CD14-positive monocyte (primary cell): ENCODE data around the gene SRPK1. TPM values are rescaled to one million over a fixed set of nuclear protein-coding genes. Genes with fewer than 3 reads are reported as not detected.

Experiments used
- DNase-seq, 3 donors: peaks; one replicate each; pipeline ENCODE4 v3.0.0-alpha.2; 2011 to 2022
- H2AFZ ChIP-seq: 2 replicates; pipeline ENCODE4 v1.6.0; 2012; ENCODE audit warnings: mild to moderate bottlenecking, low read depth, low read length, inconsistent platforms; ENCODE audit not compliant: insufficient read depth, poor library complexity, severe bottlenecking
- H3K27ac ChIP-seq, 2 donors: 1 replicate in 1 of 2; 2 replicates in 1 of 2; pipeline ENCODE4 v1.5.1; 2012 to 2013; ENCODE audit warnings: low read length in 2 of 2, control low read depth in 1 of 2, inconsistent platforms in 1 of 2, low read depth in 1 of 2, mild to moderate bottlenecking in 1 of 2
- H3K27me3 ChIP-seq, 2 donors: one replicate each; pipeline versions ENCODE4 v1.6.0 to v1.6.1; 2011 to 2013; ENCODE audit warnings: low read length in 2 of 2; ENCODE audit not compliant: control insufficient read depth in 2 of 2, insufficient read depth in 2 of 2
- H3K36me3 ChIP-seq, 2 donors: replicated peaks in 1 of 2; 1 replicate in 1 of 2; 2 replicates in 1 of 2; pipeline versions ENCODE4 v1.5.1 to v1.6.1; 2012 to 2013; ENCODE audit warnings: low read length in 2 of 2, control low read depth in 1 of 2, inconsistent platforms in 1 of 2, mild to moderate bottlenecking in 1 of 2; ENCODE audit not compliant: insufficient read depth in 2 of 2, control insufficient read depth in 1 of 2
- H3K4me1 ChIP-seq, 2 donors: 1 replicate in 1 of 2; 2 replicates in 1 of 2; pipeline versions ENCODE4 v1.5.1 to v1.6.1; 2012 to 2013; ENCODE audit warnings: low read length in 2 of 2, control low read depth in 1 of 2, inconsistent platforms in 1 of 2, mild to moderate bottlenecking in 1 of 2, moderate library complexity in 1 of 2; ENCODE audit not compliant: insufficient read depth in 2 of 2, control insufficient read depth in 1 of 2
- H3K4me2 ChIP-seq: replicated peaks from 2 replicates; pipeline ENCODE3; 2012; ENCODE audit warnings: low read length, moderate library complexity, mild to moderate bottlenecking; ENCODE audit not compliant: poor library complexity, severe bottlenecking; ENCODE audit errors: extremely low read depth
- H3K4me3 ChIP-seq, 3 experiments: fragments of 200-600 bp in 1 of 3; sonication (generic) in 1 of 3; replicated peaks in 1 of 3; 1 replicate in 2 of 3; 2 replicates in 1 of 3; pipeline ENCODE4 v1.5.1; 2011 to 2013; ENCODE audit warnings: low read length in 3 of 3, mild to moderate bottlenecking in 3 of 3, control low read depth in 2 of 3, low read depth in 2 of 3, inconsistent platforms in 1 of 3, moderate library complexity in 1 of 3
- H3K79me2 ChIP-seq: 2 replicates; pipeline ENCODE4 v1.6.0; 2012; ENCODE audit warnings: mild to moderate bottlenecking, control low read depth, inconsistent platforms, low read length, moderate library complexity; ENCODE audit not compliant: insufficient read depth
- H3K9ac ChIP-seq: 2 replicates; pipeline ENCODE4 v1.6.0; 2017; ENCODE audit warnings: low read length, mild to moderate bottlenecking; ENCODE audit not compliant: insufficient read depth, poor library complexity, severe bottlenecking
- H3K9me3 ChIP-seq, 2 donors: replicated peaks in 1 of 2; 1 replicate in 1 of 2; 2 replicates in 1 of 2; pipeline versions ENCODE4 v1.5.1 to v1.6.1; 2012 to 2013; ENCODE audit warnings: low read length in 2 of 2, control low read depth in 1 of 2; ENCODE audit not compliant: control insufficient read depth in 1 of 2, insufficient read depth in 1 of 2
- H4K20me1 ChIP-seq: 2 replicates; pipeline ENCODE4 v1.6.0; 2012; ENCODE audit warnings: mild to moderate bottlenecking, low read length, control low read depth, moderate library complexity; ENCODE audit not compliant: insufficient read depth
- H3K27ac Mint-ChIP-seq, 7 donors: one replicate each; pipeline ENCODE4 v1.8.0; 2020; ENCODE audit warnings: mild to moderate bottlenecking in 7 of 7, mixed read lengths in 7 of 7, moderate library complexity in 6 of 7, inconsistent platforms in 2 of 7
- H3K27me3 Mint-ChIP-seq, 3 donors: one replicate each; pipeline ENCODE4 v1.8.0; 2021 to 2022; ENCODE audit warnings: low read depth in 3 of 3, mild to moderate bottlenecking in 3 of 3, mixed read lengths in 3 of 3, moderate library complexity in 3 of 3, inconsistent platforms in 1 of 3
- H3K36me3 Mint-ChIP-seq, 2 donors: one replicate each; pipeline ENCODE4 v1.8.0; 2020; ENCODE audit warnings: mixed read lengths in 2 of 2, inconsistent platforms in 1 of 2, mild to moderate bottlenecking in 1 of 2
- H3K4me1 Mint-ChIP-seq: one replicate; pipeline ENCODE4 v1.8.0; 2020; ENCODE audit warnings: mild to moderate bottlenecking, mixed read lengths
- H3K4me3 Mint-ChIP-seq, 2 donors: one replicate each; pipeline ENCODE4 v1.8.0; 2020; ENCODE audit warnings: mild to moderate bottlenecking in 2 of 2, mixed read lengths in 2 of 2, moderate library complexity in 1 of 2
- H3K9me3 Mint-ChIP-seq, 7 donors: one replicate each; pipeline ENCODE4 v1.8.0; 2020 to 2022; ENCODE audit warnings: mixed read lengths in 7 of 7, mild to moderate bottlenecking in 6 of 7, moderate library complexity in 6 of 7, inconsistent platforms in 2 of 7
- WGBS: methylation state at CpG from one replicate; pipeline ENCODE4 v1.1.5; 2013; ENCODE audit warnings: missing lambda C conversion rate; ENCODE audit not compliant: insufficient coverage; 5-methylcytosine and 5-hydroxymethylcytosine counted together
- intact Hi-C, 2 donors: fragments of 100-400 bp; cut with micrococcal nuclease; formaldehyde crosslinking; loops; one replicate each; pipeline versions ENCODE4 v1.15.0 to v1.15.1; 2023
- polyA plus RNA-seq, 3 donors: library from polyadenylated mRNA; depleted of rRNA in 1 of 3; unstranded in 2 of 3; stranded (reverse) in 1 of 3; fragments of 300-500 nt in 2 of 3; fragments of >200 nt in 1 of 3; fragmentation: Illumina TruSeq in 2 of 3; gene quantifications; 1 replicate in 2 of 3; 2 replicates in 1 of 3; pipeline ENCODE4 v1.2.3, GENCODE V29; 2012 to 2021
- TF ChIP-seq, protein P1 (sequence below): fragments of 200-600 bp; IDR thresholded peaks from one replicate; pipeline ENCODE4 v1.8.0; 2022; ENCODE audit warnings: antibody characterized with exemption, mild to moderate bottlenecking

Gene SRPK1
- polyA plus RNA-seq, 3 donors = 7.2 to 24.8 (median 20.5) TPM

DNA sequence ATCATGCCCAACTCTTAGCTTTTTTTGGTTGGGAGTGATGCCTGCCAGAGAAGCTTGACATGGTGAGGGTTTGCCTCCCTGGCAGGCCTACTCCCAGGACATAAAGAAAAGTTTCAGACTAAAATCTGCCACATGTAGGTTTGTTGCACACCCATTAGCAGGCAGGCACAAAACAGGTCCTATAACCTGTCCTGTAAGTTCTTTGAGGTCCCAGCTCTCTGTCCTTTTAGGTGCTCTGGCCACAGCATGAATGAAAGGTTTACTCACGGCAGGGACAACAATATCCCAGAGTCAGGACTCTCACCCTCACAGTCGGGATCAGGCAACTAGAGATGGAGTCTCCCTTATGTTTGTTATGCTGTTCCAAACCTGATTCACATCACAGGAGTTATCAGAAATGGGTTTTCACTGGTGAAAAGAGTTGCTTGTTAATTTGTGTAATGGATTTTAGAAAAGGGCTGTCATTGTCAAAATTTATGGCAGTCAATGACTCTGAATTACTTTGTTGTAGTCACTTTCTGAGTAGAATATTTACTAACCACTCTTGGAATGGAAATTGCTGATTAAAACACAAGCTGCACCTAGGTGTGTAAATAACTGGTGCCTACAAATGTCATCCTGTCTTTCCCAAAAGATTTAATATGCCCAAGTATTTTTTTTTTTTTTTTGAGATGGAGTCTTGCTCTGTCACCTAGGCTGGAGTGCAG is 5.8 kb upstream of the SRPK1 start:
- H3K79me2 ChIP-seq = no peaks in the 10 kb centered on the region
- H3K27me3 ChIP-seq = no peaks in the 10 kb centered on the region
- H3K9ac ChIP-seq = no peak overlapping the region
- no peak overlapping the region for H3K27ac ChIP-seq
- Mint-ChIP-seq H3K27me3 (peaks cover 0 to 3% (median 3%) of the 10 kb centered on the region in 3 donors), H3K4me1 (no peaks in the 10 kb centered on the region), H3K4me3 (no peak overlapping the region), H3K9me3 (peaks cover 0 to 3% (median 0%) of the 10 kb centered on the region in 7 donors), H3K27ac (no peak overlapping the region), H3K36me3 (peaks cover 0 to 2% of the 10 kb centered on the region in 2 donors)
- TF ChIP-seq, protein P1, sequence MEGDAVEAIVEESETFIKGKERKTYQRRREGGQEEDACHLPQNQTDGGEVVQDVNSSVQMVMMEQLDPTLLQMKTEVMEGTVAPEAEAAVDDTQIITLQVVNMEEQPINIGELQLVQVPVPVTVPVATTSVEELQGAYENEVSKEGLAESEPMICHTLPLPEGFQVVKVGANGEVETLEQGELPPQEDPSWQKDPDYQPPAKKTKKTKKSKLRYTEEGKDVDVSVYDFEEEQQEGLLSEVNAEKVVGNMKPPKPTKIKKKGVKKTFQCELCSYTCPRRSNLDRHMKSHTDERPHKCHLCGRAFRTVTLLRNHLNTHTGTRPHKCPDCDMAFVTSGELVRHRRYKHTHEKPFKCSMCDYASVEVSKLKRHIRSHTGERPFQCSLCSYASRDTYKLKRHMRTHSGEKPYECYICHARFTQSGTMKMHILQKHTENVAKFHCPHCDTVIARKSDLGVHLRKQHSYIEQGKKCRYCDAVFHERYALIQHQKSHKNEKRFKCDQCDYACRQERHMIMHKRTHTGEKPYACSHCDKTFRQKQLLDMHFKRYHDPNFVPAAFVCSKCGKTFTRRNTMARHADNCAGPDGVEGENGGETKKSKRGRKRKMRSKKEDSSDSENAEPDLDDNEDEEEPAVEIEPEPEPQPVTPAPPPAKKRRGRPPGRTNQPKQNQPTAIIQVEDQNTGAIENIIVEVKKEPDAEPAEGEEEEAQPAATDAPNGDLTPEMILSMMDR = no peak
- H3K36me3 ChIP-seq = no peaks in the 10 kb centered on the region
- no peaks in the 10 kb centered on the region for H3K9me3 ChIP-seq
- WGBS = no CpG with 5 or more reads among the region's 2 CpGs
- H3K4me3 ChIP-seq = no peak overlapping the region
- H4K20me1 ChIP-seq = no peaks in the 10 kb centered on the region
- H2AFZ ChIP-seq = no peak overlapping the region
- DNase-seq = no peak
- H3K4me2 ChIP-seq = no peak overlapping the region
- intact Hi-C loops = loop anchor here in 1 of 2 donors (10.0 kb wide), 1 partner anchor 88 kb away; no protein-coding TSS in a partner anchor
- peaks cover 0 to 2% of the 10 kb centered on the region in 2 donors for H3K4me1 ChIP-seq

DNA sequence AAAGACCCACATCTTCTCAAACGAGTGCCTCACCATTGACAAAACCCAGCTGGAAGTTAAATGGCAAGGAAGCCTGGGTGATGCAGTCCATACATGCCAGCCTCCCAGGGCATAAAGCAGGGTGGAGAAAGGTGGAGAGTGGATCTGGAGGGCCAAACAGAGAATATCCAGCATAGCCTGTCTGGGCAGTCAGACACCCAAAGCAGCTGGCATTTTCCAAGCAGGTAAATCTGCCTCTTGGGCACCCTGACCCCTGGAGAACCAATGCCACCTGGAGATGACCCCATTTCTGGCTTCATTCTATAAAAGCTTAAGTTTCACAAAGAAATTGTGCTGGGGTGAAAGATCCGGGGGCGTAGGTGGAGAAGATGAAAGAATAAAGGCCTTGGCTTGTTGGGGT is 5.1 kb upstream of the SRPK1 start:
- no peak overlapping the region for H3K4me3 ChIP-seq
- Mint-ChIP-seq H3K27me3 (peaks cover 0 to 3% (median 3%) of the 10 kb centered on the region in 3 donors), H3K9me3 (peaks cover 0 to 2% (median 0%) of the 10 kb centered on the region in 7 donors), H3K27ac (no peak overlapping the region), H3K36me3 (peaks cover 0 to 2% of the 10 kb centered on the region in 2 donors), H3K4me3 (no peak overlapping the region), H3K4me1 (peaks cover 5% of the 10 kb centered on the region)
- no peaks in the 10 kb centered on the region for H3K27me3 ChIP-seq
- peaks cover 3 to 8% of the 10 kb centered on the region in 2 donors for H3K4me1 ChIP-seq
- WGBS = 100% methylated on average over 3 of the region's 3 CpGs
- H3K36me3 ChIP-seq = no peaks in the 10 kb centered on the region
- H3K9me3 ChIP-seq = no peaks in the 10 kb centered on the region
- H3K9ac ChIP-seq = no peak overlapping the region
- no peak overlapping the region for H3K27ac ChIP-seq
- H2AFZ ChIP-seq = no peak overlapping the region
- H3K4me2 ChIP-seq = no peak overlapping the region
- TF ChIP-seq, protein P1 = no peak
- intact Hi-C loops = loop anchor here in 1 of 2 donors (10.0 kb wide), 1 partner anchor 89 kb away; no protein-coding TSS in a partner anchor
- no peak for DNase-seq
- peaks cover 7% of the 10 kb centered on the region for H3K79me2 ChIP-seq
- H4K20me1 ChIP-seq = no peaks in the 10 kb centered on the region
